ENCODE measurements around the gene ATP5MC3. TPM values are rescaled to one million over a fixed set of nuclear protein-coding genes. Genes with fewer than 3 reads are reported as not detected.

Gene ATP5MC3
- total and polyA plus RNA-seq, 2 experiments from 2014 or later, result 185 to 557 TPM

DNA sequence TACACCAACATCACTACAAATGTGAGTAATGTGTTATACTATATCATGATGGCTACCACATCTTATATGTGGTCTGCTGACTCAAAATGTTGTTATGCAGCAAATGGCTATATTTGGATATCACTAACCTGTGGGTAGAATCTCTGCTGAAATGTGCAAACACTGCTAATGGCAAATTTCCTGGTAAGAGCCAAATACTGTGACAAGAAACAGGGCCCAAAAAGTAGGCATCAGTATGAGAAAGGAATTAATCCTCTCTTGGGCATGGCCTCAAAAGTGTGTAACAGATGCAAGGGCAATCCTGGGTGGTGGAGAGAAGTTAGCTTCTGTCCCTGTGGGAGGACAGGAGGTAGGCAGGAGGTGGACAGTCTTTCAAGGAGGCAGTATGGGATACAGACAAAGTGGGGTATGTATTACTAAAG, 26.8 kb downstream of the ATP5MC3 start:
- TF ChIP-seq, protein P1, sequence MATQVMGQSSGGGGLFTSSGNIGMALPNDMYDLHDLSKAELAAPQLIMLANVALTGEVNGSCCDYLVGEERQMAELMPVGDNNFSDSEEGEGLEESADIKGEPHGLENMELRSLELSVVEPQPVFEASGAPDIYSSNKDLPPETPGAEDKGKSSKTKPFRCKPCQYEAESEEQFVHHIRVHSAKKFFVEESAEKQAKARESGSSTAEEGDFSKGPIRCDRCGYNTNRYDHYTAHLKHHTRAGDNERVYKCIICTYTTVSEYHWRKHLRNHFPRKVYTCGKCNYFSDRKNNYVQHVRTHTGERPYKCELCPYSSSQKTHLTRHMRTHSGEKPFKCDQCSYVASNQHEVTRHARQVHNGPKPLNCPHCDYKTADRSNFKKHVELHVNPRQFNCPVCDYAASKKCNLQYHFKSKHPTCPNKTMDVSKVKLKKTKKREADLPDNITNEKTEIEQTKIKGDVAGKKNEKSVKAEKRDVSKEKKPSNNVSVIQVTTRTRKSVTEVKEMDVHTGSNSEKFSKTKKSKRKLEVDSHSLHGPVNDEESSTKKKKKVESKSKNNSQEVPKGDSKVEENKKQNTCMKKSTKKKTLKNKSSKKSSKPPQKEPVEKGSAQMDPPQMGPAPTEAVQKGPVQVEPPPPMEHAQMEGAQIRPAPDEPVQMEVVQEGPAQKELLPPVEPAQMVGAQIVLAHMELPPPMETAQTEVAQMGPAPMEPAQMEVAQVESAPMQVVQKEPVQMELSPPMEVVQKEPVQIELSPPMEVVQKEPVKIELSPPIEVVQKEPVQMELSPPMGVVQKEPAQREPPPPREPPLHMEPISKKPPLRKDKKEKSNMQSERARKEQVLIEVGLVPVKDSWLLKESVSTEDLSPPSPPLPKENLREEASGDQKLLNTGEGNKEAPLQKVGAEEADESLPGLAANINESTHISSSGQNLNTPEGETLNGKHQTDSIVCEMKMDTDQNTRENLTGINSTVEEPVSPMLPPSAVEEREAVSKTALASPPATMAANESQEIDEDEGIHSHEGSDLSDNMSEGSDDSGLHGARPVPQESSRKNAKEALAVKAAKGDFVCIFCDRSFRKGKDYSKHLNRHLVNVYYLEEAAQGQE (IDR thresholded peaks at IDR 0.05; ENCODE audit: unreplicated experiment), result no peak
- Histone ChIP-seq H3K27me3 (ENCODE audit: insufficient read depth) (no peaks in the 10 kb centered on the region), H4K20me1 (replicated peaks; ENCODE audit: insufficient read depth) (peaks cover 37% of the 10 kb centered on the region), H3K79me2 (replicated peaks; ENCODE audit: insufficient read depth) (peaks cover 100% of the 10 kb centered on the region), H3K4me1 (ENCODE audit: insufficient read depth) (peaks cover 2% of the 10 kb centered on the region; the same call in 1 of the 2 replicates), H3K36me3 (ENCODE audit: insufficient read depth) (no peaks in the 10 kb centered on the region), H3F3A (replicated peaks; ENCODE audit: low read depth) (no peaks in the 10 kb centered on the region), H3K27ac (ENCODE audit: low read depth) (no peak overlapping the region), H2AFZ (no peak overlapping the region), H3K9me2 (ENCODE audit: insufficient read depth) (no peaks in the 10 kb centered on the region), H3K4me2 (no peak overlapping the region), H3K4me3 (no peak overlapping the region)
- H3K9me3 Mint-ChIP-seq, result no peaks in the 10 kb centered on the region
- H3K27ac Mint-ChIP-seq, result peak overlapping the region; percentile 6; the same call in 1 of the 2 replicates
- peaks cover 3% of the 10 kb centered on the region for H3K27me3 Mint-ChIP-seq (ENCODE audit: insufficient read depth, low read depth, poor library complexity)
- ATAC-seq, result no peak
- peaks cover 23% of the 10 kb centered on the region for H3K4me1 Mint-ChIP-seq
- DNase-seq (ENCODE audit: low spot score), result no peak
- H3K4me3 Mint-ChIP-seq, result no peak overlapping the region
- peaks cover 2% of the 10 kb centered on the region for H3K36me3 Mint-ChIP-seq (ENCODE audit: low read depth)

DNA sequence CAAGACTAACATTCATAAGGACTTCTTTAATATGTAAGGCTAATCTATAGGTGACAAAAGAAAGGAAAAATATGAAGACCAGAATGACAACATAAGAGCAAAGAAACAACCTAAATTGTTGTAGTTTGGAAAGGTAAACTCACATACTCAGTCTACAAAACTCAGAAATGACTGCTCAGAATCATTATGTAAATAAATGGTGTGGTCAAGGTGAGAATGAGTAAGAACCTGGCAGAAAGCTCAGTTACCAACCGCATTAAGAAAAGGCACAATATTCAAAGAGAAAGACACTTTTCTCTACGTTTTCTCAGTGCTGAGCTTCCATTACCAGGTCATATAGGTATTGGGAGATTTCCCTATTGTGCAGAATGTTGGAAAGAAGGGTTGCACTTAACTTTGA, 29.3 kb downstream of the ATP5MC3 start:
- H2AFZ ChIP-seq, result no peak overlapping the region
- H4K20me1 ChIP-seq (replicated peaks; ENCODE audit: insufficient read depth), result peaks cover 26% of the 10 kb centered on the region
- H3K4me3 ChIP-seq, result no peak overlapping the region
- ATAC-seq, result no peak
- Mint-ChIP-seq H3K4me1 (peaks cover 28% of the 10 kb centered on the region), H3K9me3 (no peaks in the 10 kb centered on the region), H3K27me3 (ENCODE audit: insufficient read depth, low read depth, poor library complexity) (no peaks in the 10 kb centered on the region), H3K36me3 (ENCODE audit: low read depth) (peaks cover 13% of the 10 kb centered on the region), H3K4me3 (no peak overlapping the region), H3K27ac (no peak overlapping the region)
- no peaks in the 10 kb centered on the region for H3K36me3 ChIP-seq (ENCODE audit: insufficient read depth)
- H3K79me2 ChIP-seq (replicated peaks; ENCODE audit: insufficient read depth), result peaks cover 100% of the 10 kb centered on the region
- H3K27ac ChIP-seq (ENCODE audit: low read depth), result no peak overlapping the region
- no peaks in the 10 kb centered on the region for H3F3A ChIP-seq (replicated peaks; ENCODE audit: low read depth)
- DNase-seq (ENCODE audit: low spot score), result no peak
- H3K9me2 ChIP-seq (ENCODE audit: insufficient read depth), result 0 out of 2 replicates have a peak, but pooled peaks cover 4% of the 10 kb centered on the region
- H3K27me3 ChIP-seq (ENCODE audit: insufficient read depth), result no peaks in the 10 kb centered on the region
- peaks cover 6% of the 10 kb centered on the region; the same call in 1 of the 2 replicates for H3K4me1 ChIP-seq (ENCODE audit: insufficient read depth)
- TF ChIP-seq, protein P1 (IDR thresholded peaks at IDR 0.05; ENCODE audit: unreplicated experiment), result no peak
- no peak for TF ChIP-seq POLR2AphosphoS5 (IDR thresholded peaks at IDR 0.05; ENCODE audit: low read depth)
- TF ChIP-seq STAT1 (IDR thresholded peaks at IDR 0.05; ENCODE audit: unreplicated experiment), result no peak
- TF ChIP-seq CREB1 (CRISPR knock-in tag; IDR thresholded peaks at IDR 0.05; ENCODE audit: low read depth), result no peak
- H3K4me2 ChIP-seq, result no peak overlapping the region

Data from GM23338 (cell line).